Esophagus muscularis mucosa (tissue), 4 donors: Measurements from ENCODE around the gene TMEM59L. TPM values are rescaled to one million over a fixed set of nuclear protein-coding genes. Genes with fewer than 3 reads are reported as not detected.

Experiments used
- DNase-seq: peaks from one replicate; pipeline ENCODE4 v3.0.0-alpha.2; 2017; ENCODE audit errors: extremely low spot score
- H3K27ac ChIP-seq, 4 donors: fragments of 200-600 bp; sonication (generic); replicated peaks in 1 of 4; 1 replicate in 3 of 4; 2 replicates in 1 of 4; pipeline ENCODE4 v1.5.1; 2016 to 2019; ENCODE audit warnings: mild to moderate bottlenecking in 1 of 4
- H3K27me3 ChIP-seq, 4 donors: fragments of 200-600 bp; sonication (generic); one replicate each; pipeline versions ENCODE4 v1.5.1 to v1.6.0; 2016 to 2019
- H3K36me3 ChIP-seq, 4 donors: fragments of 200-600 bp; sonication (generic); one replicate each; pipeline ENCODE4 v1.5.1; 2016 to 2019
- H3K4me1 ChIP-seq, 4 donors: fragments of 200-600 bp; sonication (generic); one replicate each; pipeline ENCODE4 v1.5.1; 2016 to 2019
- H3K4me3 ChIP-seq, 4 donors: fragments of 200-600 bp; sonication (generic); 1 replicate in 2 of 4; 2 replicates in 2 of 4; pipeline ENCODE4 v1.5.1; 2016 to 2019; ENCODE audit warnings: mild to moderate bottlenecking in 4 of 4, moderate library complexity in 1 of 4
- H3K9me3 ChIP-seq, 4 donors: fragments of 200-600 bp; sonication (generic); 1 replicate in 3 of 4; 2 replicates in 1 of 4; pipeline ENCODE4 v1.5.1; 2016 to 2019
- CTCF ChIP-seq, 3 experiments: fragments of 200-600 bp in 2 of 3; fragments of 450-650 bp in 1 of 3; sonication (generic) in 2 of 3; IDR thresholded peaks; one replicate each; pipeline ENCODE4 v1.5.1; 2017 to 2019; ENCODE audit warnings: antibody characterized with exemption in 3 of 3, mild to moderate bottlenecking in 2 of 3, moderate library complexity in 1 of 3
- EP300 ChIP-seq: sonication (generic); formaldehyde crosslinking; IDR thresholded peaks from one replicate; pipeline ENCODE4 v1.6.1; 2017; ENCODE audit warnings: antibody characterized with exemption
- POLR2A ChIP-seq: fragments of 450-650 bp; IDR thresholded peaks from one replicate; pipeline ENCODE4 v1.6.1; 2017; ENCODE audit warnings: antibody characterized with exemption, moderate library complexity, mild to moderate bottlenecking, low read depth
- POLR2AphosphoS5 ChIP-seq, 2 donors: sonication (generic); formaldehyde crosslinking; IDR thresholded peaks; one replicate each; pipeline ENCODE4 v1.6.1; 2017; ENCODE audit warnings: antibody characterized with exemption in 2 of 2
- WGBS: methylation state at CpG from one replicate; pipeline ENCODE4 v1.1.5; 2018; 5-methylcytosine and 5-hydroxymethylcytosine counted together
- intact Hi-C: fragments of 100-400 bp; cut with DNase I; formaldehyde crosslinking; loops from one replicate; pipeline ENCODE4 v1.15.1; 2023
- total RNA-seq, 4 donors: library from RNA; depleted of rRNA; stranded (reverse); fragments of >200 nt; gene quantifications; one replicate each; pipeline versions ENCODE4 v1.1.0 to v1.2.1, GENCODE V29; 2016

The TMEM59L gene
- total RNA-seq, 4 donors from 2014 or later = 2.4 to 3.6 (median 2.8) TPM

- intact Hi-C loops = no loop called here
Measured at GRCh38 chr19:18655173-18655844, 42.6 kb downstream of the TMEM59L start.

GRCh38 chr19:18656337-18657086 lies 43.8 kb downstream of the TMEM59L start:
- Histone ChIP-seq H3K36me3 (no peaks in the 10 kb centered on the region), H3K27ac (peak overlapping the region in 2 of 4 donors; percentile 78 to 85), H3K27me3 (no peaks in the 10 kb centered on the region), H3K4me1 (peaks cover 54 to 83% (median 75%) of the 10 kb centered on the region in 4 donors), H3K4me3 (no peak overlapping the region), H3K9me3 (no peaks in the 10 kb centered on the region)
- intact Hi-C loops = no loop called here
- DNase-seq = no peak
- 82% methylated on average over 8 of the region's 19 CpGs for WGBS
- TF ChIP-seq EP300 (no peak), POLR2AphosphoS5 (IDR thresholded peaks at IDR 0.05) (no peak), CTCF (IDR thresholded peaks at IDR 0.05) (no peak), POLR2A (no peak)

More at GRCh38 chr19:18655173-18655844, 42.6 kb downstream of the TMEM59L start:
- H3K36me3 ChIP-seq = no peaks in the 10 kb centered on the region
- 93% methylated on average over 12 of the region's 13 CpGs for WGBS
- H3K4me3 ChIP-seq = no peak overlapping the region
- no peak for DNase-seq
- peaks cover 58 to 83% (median 75%) of the 10 kb centered on the region in 4 donors for H3K4me1 ChIP-seq
- no peaks in the 10 kb centered on the region for H3K27me3 ChIP-seq
- H3K9me3 ChIP-seq = no peaks in the 10 kb centered on the region
- H3K27ac ChIP-seq = no peak overlapping the region
- TF ChIP-seq EP300 (no peak), POLR2A (no peak)

GRCh38 chr19:18657590-18658365 lies 45.1 kb downstream of the TMEM59L start:
- 37% methylated on average over 15 of the region's 20 CpGs for WGBS
- H3K27me3 ChIP-seq = no peaks in the 10 kb centered on the region
- intact Hi-C loops = no loop called here
- H3K4me3 ChIP-seq = no peak overlapping the region
- no peaks in the 10 kb centered on the region for H3K9me3 ChIP-seq
- peak overlapping the region; percentile 78 to 87 (median 84) for H3K27ac ChIP-seq
- no peak for TF ChIP-seq EP300
- peak; percentile 23 to 30 for TF ChIP-seq POLR2AphosphoS5 (IDR thresholded peaks at IDR 0.05)
- H3K36me3 ChIP-seq = no peaks in the 10 kb centered on the region
- peaks cover 46 to 80% (median 72%) of the 10 kb centered on the region in 4 donors for H3K4me1 ChIP-seq
- no peak for DNase-seq

GRCh38 chr19:18658366-18658855 lies 45.7 kb downstream of the TMEM59L start:
- no peak for DNase-seq
- Histone ChIP-seq H3K36me3 (no peaks in the 10 kb centered on the region), H3K9me3 (no peaks in the 10 kb centered on the region), H3K27me3 (no peaks in the 10 kb centered on the region), H3K27ac (peak overlapping the region; percentile 78 to 87 (median 84)), H3K4me3 (no peak overlapping the region), H3K4me1 (peaks cover 46 to 83% (median 77%) of the 10 kb centered on the region in 4 donors)
- intact Hi-C loops = no loop called here
- WGBS = 88% methylated on average over 4 of the region's 4 CpGs
- no peak for TF ChIP-seq POLR2A
- TF ChIP-seq CTCF (IDR thresholded peaks at IDR 0.05) = no peak

GRCh38 chr19:18659281-18660050 lies 46.8 kb downstream of the TMEM59L start:
- Histone ChIP-seq H3K9me3 (no peaks in the 10 kb centered on the region), H3K27ac (peak overlapping the region; percentile 78 to 87 (median 84)), H3K4me3 (peak overlapping the region; percentile 10 to 31 (median 18)), H3K4me1 (peaks cover 48 to 94% (median 88%) of the 10 kb centered on the region in 4 donors), H3K27me3 (no peaks in the 10 kb centered on the region), H3K36me3 (peaks cover 0 to 4% (median 4%) of the 10 kb centered on the region in 4 donors)
- TF ChIP-seq POLR2AphosphoS5 (IDR thresholded peaks at IDR 0.05) = peak; percentile 54 to 62
- TF ChIP-seq POLR2A = no peak
- 54% methylated on average over 22 of the region's 30 CpGs for WGBS
- intact Hi-C loops = no loop called here
- DNase-seq = no peak
